HG03460 (cell line): ENCODE measurements around the gene GPLD1.
"Not testable (repeated sequence)": the region's sequence is repeated elsewhere in the genome, so short reads cannot be mapped to it uniquely, and the experiment has no call there.

Experiments used
- ATAC-seq: cut with Tn5 transposase; IDR thresholded peaks from one replicate; pipeline ENCODE4 v1.9.1; 2021; ENCODE audit not compliant: unreplicated experiment

GPLD1 gene

GRCh38 chr6:24489470-24489869 is at the start of gene GPLD1:
TSS of gene GPLD1 (minus strand) at chr6:24489578. CDS start at chr6:24489511, 67 bp downstream.
- no peak for ATAC-seq

- no peak for ATAC-seq
Measured at GRCh38 chr6:24537771-24538385, 48.5 kb upstream of the GPLD1 start.

- ATAC-seq = no peak
Measured at GRCh38 chr6:24537082-24537699, 47.8 kb upstream of the GPLD1 start.

GRCh38 chr6:24536466-24536865 is 47.1 kb upstream of the GPLD1 start:
- ATAC-seq = no peak

GRCh38 chr6:24535210-24535609 is 45.8 kb upstream of the GPLD1 start:
- no peak for ATAC-seq

- ATAC-seq = no peak
Measured at GRCh38 chr6:24534329-24534728, 45.0 kb upstream of the GPLD1 start.

- ATAC-seq = no peak
Measured at GRCh38 chr6:24529985-24530384, 40.6 kb upstream of the GPLD1 start.

GRCh38 chr6:24524805-24525204 is 35.4 kb upstream of the GPLD1 start:
- ATAC-seq = no peak

- ATAC-seq = no peak
Measured at GRCh38 chr6:24524329-24524728, 35.0 kb upstream of the GPLD1 start.

GRCh38 chr6:24522228-24523176 is 33.1 kb upstream of the GPLD1 start:
- peak; percentile 50 for ATAC-seq

- peak; percentile 33 for ATAC-seq
Measured at GRCh38 chr6:24520929-24521546, 31.7 kb upstream of the GPLD1 start.

- ATAC-seq = peak; percentile 79
Measured at GRCh38 chr6:24517659-24518543, 28.5 kb upstream of the GPLD1 start.

GRCh38 chr6:24513602-24514001 is 24.2 kb upstream of the GPLD1 start:
- peak; percentile 37 for ATAC-seq

GRCh38 chr6:24511976-24512375 is 22.6 kb upstream of the GPLD1 start:
- ATAC-seq = not testable (repeated sequence)

- ATAC-seq = no peak
Measured at GRCh38 chr6:24506814-24507520, 17.6 kb upstream of the GPLD1 start.

- ATAC-seq = no peak
Measured at GRCh38 chr6:24504649-24505586, 15.5 kb upstream of the GPLD1 start.

- no peak for ATAC-seq
Measured at GRCh38 chr6:24504287-24504648, 14.9 kb upstream of the GPLD1 start.

GRCh38 chr6:24501914-24502313 is 12.5 kb upstream of the GPLD1 start:
- no peak for ATAC-seq

- no peak for ATAC-seq
Measured at GRCh38 chr6:24501374-24501773, 12.0 kb upstream of the GPLD1 start.
